Neuron (in vitro differentiated cells): ENCODE data around the gene TPGS1.

Source experiments
- H2AFZ ChIP-seq: one replicate; pipeline ENCODE4 v1.6.1; 2013; ENCODE audit warnings: low read depth, mild to moderate bottlenecking, inconsistent platforms, low read length, moderate library complexity
- H3K27me3 ChIP-seq: one replicate; pipeline ENCODE4 v1.6.1; 2013; ENCODE audit warnings: low read length; ENCODE audit not compliant: insufficient read depth
- H3K36me3 ChIP-seq: one replicate; pipeline ENCODE4 v1.6.1; 2013; ENCODE audit warnings: low read length; ENCODE audit not compliant: insufficient read depth
- H3K4me1 ChIP-seq: one replicate; pipeline ENCODE4 v1.6.1; 2013; ENCODE audit warnings: low read length; ENCODE audit not compliant: insufficient read depth
- H3K4me3 ChIP-seq: 2 replicates; pipeline ENCODE4 v1.5.1; 2013; ENCODE audit warnings: mild to moderate bottlenecking, low read length, moderate library complexity
- H3K9me3 ChIP-seq: one replicate; pipeline ENCODE4 v1.6.1; 2013; ENCODE audit warnings: low read length

Gene TPGS1

DNA sequence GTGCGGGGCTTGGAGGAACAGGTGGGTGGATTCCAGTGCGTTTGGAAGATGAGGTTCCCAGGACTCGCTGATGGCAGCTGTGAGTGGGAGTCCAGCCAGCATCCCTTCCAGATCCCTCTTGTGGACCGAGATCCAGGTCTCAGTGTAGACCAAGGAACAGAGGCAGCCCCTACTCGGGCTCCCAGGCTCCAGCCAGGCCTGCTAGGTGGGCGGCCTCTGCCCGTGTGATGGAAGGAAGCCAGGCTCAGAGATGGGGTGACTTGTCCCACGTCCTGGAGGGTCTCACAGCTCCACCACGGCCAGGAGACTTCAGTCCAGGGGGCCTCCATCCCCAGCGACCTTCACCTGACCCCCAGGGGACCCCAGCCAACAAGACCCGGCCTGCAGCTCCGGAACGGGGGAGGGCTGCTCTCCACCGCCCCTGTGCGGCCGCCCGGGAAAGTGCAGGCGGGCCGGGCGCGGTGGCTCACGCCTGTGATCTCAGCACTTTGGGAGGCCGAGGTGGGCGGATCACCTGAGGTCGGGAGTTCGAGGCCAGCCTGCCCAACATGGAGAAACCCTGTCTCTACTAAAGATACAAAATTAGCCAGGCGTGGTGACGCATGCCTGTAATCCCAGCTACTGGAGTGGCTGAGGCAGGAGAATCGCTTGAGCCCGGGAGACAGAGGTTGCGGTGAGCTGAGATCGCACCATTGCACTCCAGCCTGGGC, 11.7 kb upstream of the TPGS1 start:
- H3K36me3 ChIP-seq = no peaks in the 10 kb centered on the region
- peaks cover 20% of the 10 kb centered on the region for H3K27me3 ChIP-seq

GRCh38 chr19:496112-496665, 11.1 kb upstream of the TPGS1 start, which contains the start of gene MADCAM1:
MADCAM1 (plus strand) TSS chr19:496486; CDS start chr19:496500, 14 bp downstream.
- Histone ChIP-seq H3K36me3 (no peaks in the 10 kb centered on the region), H3K27me3 (peaks cover 20% of the 10 kb centered on the region), H3K4me1 (no peaks in the 10 kb centered on the region), H2AFZ (no peak within 1 kb of the TSS), H3K9me3 (peaks cover 3% of the 10 kb centered on the region), H3K4me3 (no peak within 1 kb of the TSS)

More for the DNA sequence above, 11.7 kb upstream of the TPGS1 start:
- Histone ChIP-seq H3K4me1 (no peaks in the 10 kb centered on the region), H2AFZ (no peak overlapping the region), H3K9me3 (peaks cover 3% of the 10 kb centered on the region), H3K4me3 (no peak overlapping the region)

DNA sequence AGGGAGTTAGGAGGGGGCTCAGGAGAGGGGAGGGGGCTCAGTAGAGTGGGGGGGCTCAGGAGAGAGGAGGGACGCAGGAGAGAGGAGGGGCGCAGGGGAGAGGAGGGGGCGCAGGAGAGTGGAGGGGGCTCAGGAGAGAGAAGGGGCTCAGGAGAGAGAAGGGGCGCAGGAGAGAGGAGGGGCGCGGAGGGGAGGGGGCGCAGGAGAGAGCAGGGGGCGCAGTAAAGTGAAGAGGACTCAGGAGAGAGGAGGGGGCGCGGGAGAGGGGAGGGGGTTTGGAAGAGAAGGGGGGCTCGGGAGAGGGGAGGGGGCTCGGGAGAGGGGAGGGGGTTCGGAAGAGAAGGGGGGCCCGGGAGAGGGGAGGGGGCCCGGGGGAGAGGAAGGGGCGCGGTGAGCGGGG, 10.3 kb upstream of the TPGS1 start:
- H3K4me1 ChIP-seq = no peaks in the 10 kb centered on the region
- H3K9me3 ChIP-seq = peaks cover 3% of the 10 kb centered on the region
- H3K36me3 ChIP-seq = no peaks in the 10 kb centered on the region
- H3K27me3 ChIP-seq = peaks cover 20% of the 10 kb centered on the region
- H2AFZ ChIP-seq = no peak overlapping the region
- no peak overlapping the region for H3K4me3 ChIP-seq

GRCh38 chr19:497491-497868, 9.8 kb upstream of the TPGS1 start:
- no peaks in the 10 kb centered on the region for H3K4me1 ChIP-seq
- no peak overlapping the region for H3K4me3 ChIP-seq
- no peaks in the 10 kb centered on the region for H3K36me3 ChIP-seq
- H3K27me3 ChIP-seq = peaks cover 20% of the 10 kb centered on the region
- no peak overlapping the region for H2AFZ ChIP-seq
- peaks cover 3% of the 10 kb centered on the region for H3K9me3 ChIP-seq

DNA sequence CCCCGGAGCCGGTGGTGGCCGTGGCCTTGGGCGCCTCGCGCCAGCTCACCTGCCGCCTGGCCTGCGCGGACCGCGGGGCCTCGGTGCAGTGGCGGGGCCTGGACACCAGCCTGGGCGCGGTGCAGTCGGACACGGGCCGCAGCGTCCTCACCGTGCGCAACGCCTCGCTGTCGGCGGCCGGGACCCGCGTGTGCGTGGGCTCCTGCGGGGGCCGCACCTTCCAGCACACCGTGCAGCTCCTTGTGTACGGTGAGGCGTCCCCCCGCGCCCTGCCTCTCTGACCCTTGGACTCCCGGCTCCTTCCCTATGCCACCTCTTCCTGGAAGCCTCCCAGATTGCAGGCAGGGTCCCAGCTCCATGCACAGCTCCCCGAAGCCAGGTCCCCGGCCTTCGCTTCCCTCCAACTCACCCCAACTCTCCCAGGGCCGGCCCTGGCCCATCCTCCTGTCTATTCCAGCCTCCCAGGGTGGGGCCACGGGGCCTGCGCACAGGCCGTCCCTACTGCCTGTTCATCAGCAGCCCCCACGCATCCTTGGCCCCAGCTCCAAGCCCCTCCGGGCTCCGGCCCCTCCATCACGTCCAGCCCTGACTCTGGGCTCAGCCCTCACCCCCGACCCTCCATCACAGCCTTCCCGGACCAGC, 9.3 kb upstream of the TPGS1 start:
- no peak overlapping the region for H2AFZ ChIP-seq
- peaks cover 2% of the 10 kb centered on the region for H3K9me3 ChIP-seq
- H3K4me1 ChIP-seq = no peaks in the 10 kb centered on the region
- no peaks in the 10 kb centered on the region for H3K36me3 ChIP-seq
- H3K27me3 ChIP-seq = peaks cover 20% of the 10 kb centered on the region
- no peak overlapping the region for H3K4me3 ChIP-seq

DNA sequence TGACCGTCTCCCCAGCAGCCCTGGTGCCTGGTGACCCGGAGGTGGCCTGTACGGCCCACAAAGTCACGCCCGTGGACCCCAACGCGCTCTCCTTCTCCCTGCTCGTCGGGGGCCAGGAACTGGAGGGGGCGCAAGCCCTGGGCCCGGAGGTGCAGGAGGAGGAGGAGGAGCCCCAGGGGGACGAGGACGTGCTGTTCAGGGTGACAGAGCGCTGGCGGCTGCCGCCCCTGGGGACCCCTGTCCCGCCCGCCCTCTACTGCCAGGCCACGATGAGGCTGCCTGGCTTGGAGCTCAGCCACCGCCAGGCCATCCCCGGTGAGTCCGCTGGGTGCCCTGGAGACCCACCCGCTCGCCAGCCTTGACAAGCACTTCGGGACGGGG, 8.8 kb upstream of the TPGS1 start:
- Histone ChIP-seq H3K4me1 (no peaks in the 10 kb centered on the region), H3K27me3 (peaks cover 20% of the 10 kb centered on the region), H3K4me3 (no peak overlapping the region)

GRCh38 chr19:498977-499623, 8.2 kb upstream of the TPGS1 start:
- no peaks in the 10 kb centered on the region for H3K9me3 ChIP-seq
- H3K27me3 ChIP-seq = peaks cover 20% of the 10 kb centered on the region
- H3K4me3 ChIP-seq = no peak overlapping the region

More for the DNA sequence above, 8.8 kb upstream of the TPGS1 start:
- no peak overlapping the region for H2AFZ ChIP-seq
- H3K36me3 ChIP-seq = no peaks in the 10 kb centered on the region
- H3K9me3 ChIP-seq = no peaks in the 10 kb centered on the region

GRCh38 chr19:501646-502045, 5.7 kb upstream of the TPGS1 start:
- H2AFZ ChIP-seq = no peak overlapping the region
- H3K9me3 ChIP-seq = no peaks in the 10 kb centered on the region
- H3K4me1 ChIP-seq = peaks cover 2% of the 10 kb centered on the region
- peaks cover 20% of the 10 kb centered on the region for H3K27me3 ChIP-seq
- no peaks in the 10 kb centered on the region for H3K36me3 ChIP-seq
- no peak overlapping the region for H3K4me3 ChIP-seq

More at GRCh38 chr19:498977-499623, 8.2 kb upstream of the TPGS1 start:
- Histone ChIP-seq H2AFZ (no peak overlapping the region), H3K36me3 (no peaks in the 10 kb centered on the region), H3K4me1 (no peaks in the 10 kb centered on the region)

DNA sequence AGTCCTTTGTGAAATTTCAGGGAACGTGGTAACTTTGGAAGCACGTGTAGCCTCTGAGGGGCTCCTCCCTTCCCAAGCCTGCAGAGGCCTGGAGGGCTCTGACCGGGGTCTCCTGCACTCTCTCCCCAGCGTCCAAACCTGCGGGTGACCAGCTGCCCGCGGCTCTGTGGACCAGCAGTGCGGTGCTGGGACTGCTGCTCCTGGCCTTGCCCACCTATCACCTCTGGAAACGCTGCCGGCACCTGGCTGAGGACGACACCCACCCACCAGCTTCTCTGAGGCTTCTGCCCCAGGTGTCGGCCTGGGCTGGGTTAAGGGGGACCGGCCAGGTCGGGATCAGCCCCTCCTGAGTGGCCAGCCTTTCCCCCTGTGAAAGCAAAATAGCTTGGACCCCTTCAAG, 2.7 kb upstream of the TPGS1 start:
- Histone ChIP-seq H3K4me3 (no peak overlapping the region), H2AFZ (no peak overlapping the region), H3K36me3 (no peaks in the 10 kb centered on the region), H3K9me3 (no peaks in the 10 kb centered on the region), H3K4me1 (peaks cover 9% of the 10 kb centered on the region), H3K27me3 (peaks cover 2% of the 10 kb centered on the region)

DNA sequence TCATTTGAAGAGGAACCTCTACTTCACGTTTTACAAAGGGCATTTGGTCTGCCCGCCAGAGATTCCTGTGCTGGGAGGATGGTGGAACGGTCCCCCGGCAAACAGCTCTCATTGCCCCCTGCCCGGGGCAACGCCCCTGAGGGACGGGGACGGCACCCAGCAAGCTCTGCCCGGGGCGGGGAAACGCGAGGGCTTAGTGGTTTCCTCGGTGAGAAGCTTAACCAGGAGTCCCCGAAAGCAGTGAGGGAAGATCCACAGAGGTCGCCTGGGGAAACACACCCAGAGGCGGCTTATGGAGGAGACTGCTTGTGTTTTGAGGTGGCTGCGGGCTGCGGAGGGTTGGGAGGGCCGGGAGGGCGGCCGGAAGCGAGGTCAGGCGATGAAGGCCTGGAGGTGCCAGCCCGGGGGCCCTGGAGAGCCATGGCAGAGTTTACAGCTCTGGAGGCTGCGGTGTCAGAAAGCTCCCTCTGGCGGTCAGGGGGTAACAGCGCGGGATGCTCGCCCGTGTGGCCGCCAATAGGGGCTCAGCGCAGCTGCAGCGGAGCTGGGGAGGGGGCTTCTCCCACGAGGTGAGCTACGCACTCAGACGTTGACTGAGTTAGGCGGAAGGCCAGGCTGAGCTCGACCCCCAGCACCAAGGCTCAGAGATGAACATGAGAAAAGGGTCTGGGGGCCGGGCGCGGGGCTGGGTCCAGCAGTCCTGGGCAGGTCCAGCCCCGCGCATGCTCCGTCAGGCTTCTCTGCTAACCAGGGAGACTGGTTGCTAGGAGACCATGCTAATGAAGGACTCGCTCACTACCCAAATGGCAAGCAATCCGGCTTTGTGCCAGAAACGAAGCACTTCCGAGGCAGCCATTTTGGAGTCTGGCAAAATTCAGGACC, 652 bp upstream of the TPGS1 start:
- peak overlapping the region; percentile 87 for H2AFZ ChIP-seq
- peaks cover 13% of the 10 kb centered on the region for H3K4me1 ChIP-seq
- no peaks in the 10 kb centered on the region for H3K9me3 ChIP-seq
- H3K27me3 ChIP-seq = no peaks in the 10 kb centered on the region
- H3K4me3 ChIP-seq = peak overlapping the region; percentile 73
- no peaks in the 10 kb centered on the region for H3K36me3 ChIP-seq

- H2AFZ ChIP-seq = no peak overlapping the region
- no peaks in the 10 kb centered on the region for H3K27me3 ChIP-seq
- peak overlapping the region; percentile 73 for H3K4me3 ChIP-seq
- no peaks in the 10 kb centered on the region for H3K36me3 ChIP-seq
- H3K9me3 ChIP-seq = no peaks in the 10 kb centered on the region
- H3K4me1 ChIP-seq = peaks cover 17% of the 10 kb centered on the region
Measured at GRCh38 chr19:508204-509150, 1.2 kb downstream of the TPGS1 start.
